GM12891 (cell line): ENCODE measurements around the gene GUCY1B1.

Experiments used
- POLR2A ChIP-seq: IDR thresholded peaks from 2 replicates; pipeline ENCODE4 v1.6.1; 2011; ENCODE audit warnings: low read depth, low read length, control low read depth
- POLR2AphosphoS5 ChIP-seq: IDR thresholded peaks from 2 replicates; pipeline ENCODE4 v1.6.1; 2011; ENCODE audit warnings: low read depth, low read length, control low read depth
- POU2F2 ChIP-seq: IDR thresholded peaks from 2 replicates; pipeline ENCODE4 v1.6.1; 2011; ENCODE audit warnings: low read depth, mild to moderate bottlenecking, control low read depth, low read length, moderate library complexity
- SPI1 ChIP-seq: IDR thresholded peaks from 2 replicates; pipeline ENCODE4 v1.6.1; 2011; ENCODE audit warnings: low read depth, low read length, control low read depth
- TAF1 ChIP-seq: IDR thresholded peaks from 2 replicates; pipeline ENCODE4 v1.6.1; 2011; ENCODE audit warnings: low read depth, low read length, control low read depth

DNA sequence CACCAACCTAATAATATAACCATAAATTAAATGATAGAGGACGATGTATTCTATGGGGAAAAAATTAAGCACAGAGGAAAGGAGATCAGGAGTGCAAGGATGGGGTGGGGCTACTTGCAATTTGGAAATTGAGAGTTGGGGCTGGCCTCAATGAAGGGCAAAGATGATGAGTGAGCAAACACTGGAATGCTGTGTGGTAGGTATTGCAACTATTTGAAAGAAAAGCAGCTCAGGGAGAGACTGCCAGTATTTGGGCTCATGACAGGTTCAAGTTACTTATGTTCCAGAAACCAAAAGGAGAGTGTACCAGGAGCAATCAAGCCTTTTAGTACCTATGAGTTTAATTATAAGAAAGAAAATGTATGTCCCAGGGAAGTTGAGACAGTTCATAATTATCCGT is 59.8 kb downstream of the GUCY1B1 start:
- TF ChIP-seq POLR2A = no peak
- no peak for TF ChIP-seq TAF1
- no peak for TF ChIP-seq POLR2AphosphoS5
- no peak for TF ChIP-seq SPI1
- no peak for TF ChIP-seq POU2F2
